22Rv1 (cell line): ENCODE data around the gene RPLP2.

Source experiments
- H3K27ac ChIP-seq: fragments of 450-650 bp; 2 replicates; pipeline ENCODE4 v1.5.1; 2017
- ZFX ChIP-seq: fragments of 450-650 bp; IDR thresholded peaks from 2 replicates; pipeline ENCODE4 v1.6.1; 2017; ENCODE audit warnings: antibody characterized with exemption, borderline replicate concordance
- TF ChIP-seq, protein P1 (sequence below): fragments of 450-650 bp; IDR thresholded peaks from 2 replicates; pipeline ENCODE4 v1.5.1; 2017; ENCODE audit warnings: mild to moderate bottlenecking

Gene RPLP2

DNA sequence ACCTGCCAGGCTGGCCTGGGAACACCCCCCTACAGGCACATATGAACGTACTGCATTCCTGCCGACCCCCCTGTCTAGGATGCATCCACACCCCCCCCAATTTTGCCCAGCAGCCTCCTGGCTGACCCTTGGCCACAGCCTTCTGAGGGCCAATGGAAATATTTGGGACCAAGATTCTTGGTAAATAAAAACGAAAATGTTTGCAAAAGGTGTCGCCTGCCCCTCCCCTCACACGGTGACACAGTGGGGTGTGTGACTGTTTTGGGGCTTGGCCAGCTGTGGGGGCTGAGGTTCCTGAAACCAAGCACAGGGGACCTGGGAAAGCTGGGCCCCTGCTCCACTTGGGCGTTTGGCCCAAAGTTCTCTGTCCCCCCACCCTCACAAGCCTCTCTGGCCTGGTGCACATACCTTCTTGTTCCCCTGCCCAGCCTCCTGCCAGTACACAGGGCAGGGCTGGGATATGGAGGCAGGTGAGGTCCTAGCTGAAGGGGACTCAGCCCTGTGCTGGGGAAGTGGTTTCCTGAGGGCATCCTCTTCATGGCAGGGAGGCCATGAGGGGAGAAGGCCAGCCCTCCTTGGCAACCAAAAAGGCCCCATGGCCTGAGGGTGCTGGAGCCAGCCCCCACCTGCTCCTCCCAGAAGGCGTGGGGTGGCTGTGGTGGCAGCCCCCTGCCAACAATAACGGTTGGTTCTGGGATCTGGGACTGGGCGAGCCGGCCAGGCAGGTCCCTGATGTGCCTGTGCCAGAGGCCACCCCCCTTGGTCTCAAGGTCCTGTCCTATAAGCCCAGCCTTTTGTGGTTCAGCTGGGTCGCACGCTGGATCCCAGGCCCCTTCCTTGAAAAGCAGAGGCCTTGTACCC is 15.8 kb downstream of the RPLP2 start:
- no peak for TF ChIP-seq ZFX
- TF ChIP-seq, protein P1, sequence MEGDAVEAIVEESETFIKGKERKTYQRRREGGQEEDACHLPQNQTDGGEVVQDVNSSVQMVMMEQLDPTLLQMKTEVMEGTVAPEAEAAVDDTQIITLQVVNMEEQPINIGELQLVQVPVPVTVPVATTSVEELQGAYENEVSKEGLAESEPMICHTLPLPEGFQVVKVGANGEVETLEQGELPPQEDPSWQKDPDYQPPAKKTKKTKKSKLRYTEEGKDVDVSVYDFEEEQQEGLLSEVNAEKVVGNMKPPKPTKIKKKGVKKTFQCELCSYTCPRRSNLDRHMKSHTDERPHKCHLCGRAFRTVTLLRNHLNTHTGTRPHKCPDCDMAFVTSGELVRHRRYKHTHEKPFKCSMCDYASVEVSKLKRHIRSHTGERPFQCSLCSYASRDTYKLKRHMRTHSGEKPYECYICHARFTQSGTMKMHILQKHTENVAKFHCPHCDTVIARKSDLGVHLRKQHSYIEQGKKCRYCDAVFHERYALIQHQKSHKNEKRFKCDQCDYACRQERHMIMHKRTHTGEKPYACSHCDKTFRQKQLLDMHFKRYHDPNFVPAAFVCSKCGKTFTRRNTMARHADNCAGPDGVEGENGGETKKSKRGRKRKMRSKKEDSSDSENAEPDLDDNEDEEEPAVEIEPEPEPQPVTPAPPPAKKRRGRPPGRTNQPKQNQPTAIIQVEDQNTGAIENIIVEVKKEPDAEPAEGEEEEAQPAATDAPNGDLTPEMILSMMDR: no peak
- peak overlapping the region; percentile 96 for H3K27ac ChIP-seq

DNA sequence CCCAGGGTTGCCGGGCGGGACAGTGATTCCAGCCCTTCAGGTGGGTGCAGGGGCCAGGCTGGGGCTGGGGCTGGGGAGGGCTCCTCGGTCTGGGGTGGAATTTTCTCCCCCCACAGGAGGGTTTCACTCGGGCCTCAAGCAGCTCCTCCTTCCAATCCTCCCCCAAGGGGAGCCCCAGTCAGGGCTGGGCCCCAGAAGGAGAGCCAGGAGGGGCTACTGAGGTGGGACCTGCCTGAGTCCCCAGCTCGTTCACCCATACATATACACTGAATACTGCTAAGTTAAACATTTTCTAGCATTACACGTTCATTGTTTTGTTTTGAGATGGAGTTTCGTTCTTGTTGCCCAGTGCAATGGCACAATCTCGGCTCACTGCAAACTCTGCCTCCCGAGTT is 16.5 kb downstream of the RPLP2 start:
- no peak for TF ChIP-seq ZFX
- TF ChIP-seq, protein P1: no peak
- H3K27ac ChIP-seq: peak overlapping the region; percentile 96

DNA sequence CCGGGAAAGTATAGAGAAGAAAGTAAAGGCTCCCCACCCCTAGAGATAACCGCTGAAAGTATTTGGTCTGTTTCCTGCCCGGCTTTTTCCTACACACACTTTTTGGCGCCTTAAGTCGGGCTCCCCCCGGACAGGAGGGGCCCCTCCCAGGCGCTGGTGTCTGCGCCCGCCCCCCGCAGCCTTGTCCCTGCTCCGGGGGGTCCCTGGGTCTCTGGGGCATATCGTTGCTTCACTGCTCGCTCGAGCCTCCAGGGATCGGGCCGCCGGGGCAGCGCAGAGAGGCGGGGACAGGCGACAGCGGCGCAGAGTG is 17.0 kb downstream of the RPLP2 start:
- TF ChIP-seq, protein P1: no peak
- no peak for TF ChIP-seq ZFX
- H3K27ac ChIP-seq: peak overlapping the region; percentile 96

DNA sequence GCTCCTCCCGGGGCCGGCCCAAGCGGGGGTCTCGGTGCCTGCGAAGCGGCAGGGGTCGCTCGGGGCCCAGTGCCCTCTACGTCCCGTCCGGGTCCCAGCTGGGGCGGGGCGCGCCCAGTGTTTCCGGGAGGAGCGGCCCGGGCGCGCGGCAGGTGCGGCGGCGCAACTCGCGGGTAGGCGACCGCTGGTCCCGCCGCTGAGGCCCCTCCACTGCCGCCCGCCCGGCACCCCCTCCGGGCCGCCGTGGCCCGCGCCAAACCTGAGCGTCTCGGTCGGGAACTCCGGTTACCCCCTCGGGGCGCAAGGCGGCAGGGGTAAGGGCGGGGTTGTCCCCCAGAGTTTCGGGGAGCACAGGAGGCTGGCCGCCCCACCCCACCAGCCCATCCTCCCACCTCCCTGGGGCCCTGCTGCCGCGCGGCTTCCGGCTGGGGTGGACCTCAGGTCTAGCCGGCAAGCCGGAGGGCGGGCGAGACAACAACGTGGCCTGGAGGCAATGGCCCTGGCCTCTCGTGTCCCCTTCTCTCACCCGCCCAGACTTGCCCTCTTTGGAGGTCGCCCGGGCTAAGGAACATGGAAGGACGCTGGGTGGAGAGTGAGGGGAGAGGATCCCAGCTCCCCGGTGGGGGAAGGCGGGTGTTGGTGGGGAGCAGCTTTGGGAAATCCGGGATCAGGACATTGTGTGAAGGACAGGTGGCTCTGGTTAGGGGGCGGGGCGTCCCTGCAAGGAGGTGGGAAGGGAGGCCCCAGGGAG is 17.6 kb downstream of the RPLP2 start:
- H3K27ac ChIP-seq: peak overlapping the region; percentile 96
- TF ChIP-seq ZFX: no peak
- TF ChIP-seq, protein P1: no peak

DNA sequence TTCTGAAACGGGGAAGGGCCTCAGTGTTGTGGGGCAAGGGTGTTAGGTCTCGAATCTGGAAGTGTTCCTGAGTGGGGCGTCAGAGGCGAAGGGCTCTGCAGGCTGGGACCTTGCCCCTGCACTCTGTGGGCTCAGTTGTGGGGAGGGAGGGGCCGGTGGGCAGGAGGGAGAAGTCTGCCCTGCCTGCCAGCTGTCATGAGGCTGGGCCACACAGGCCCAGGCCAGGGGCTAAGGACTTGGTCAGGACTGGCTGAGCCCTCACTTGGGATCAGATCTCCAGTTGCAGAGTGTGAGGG is 18.1 kb downstream of the RPLP2 start, which contains the start of gene CRACR2B:
TSS of gene CRACR2B (plus strand) at position 23 of the 296 bp plus-strand sequence. CDS start 689 bp downstream, outside the sequence.
- H3K27ac ChIP-seq: peak within 1 kb of the TSS; percentile 96

DNA sequence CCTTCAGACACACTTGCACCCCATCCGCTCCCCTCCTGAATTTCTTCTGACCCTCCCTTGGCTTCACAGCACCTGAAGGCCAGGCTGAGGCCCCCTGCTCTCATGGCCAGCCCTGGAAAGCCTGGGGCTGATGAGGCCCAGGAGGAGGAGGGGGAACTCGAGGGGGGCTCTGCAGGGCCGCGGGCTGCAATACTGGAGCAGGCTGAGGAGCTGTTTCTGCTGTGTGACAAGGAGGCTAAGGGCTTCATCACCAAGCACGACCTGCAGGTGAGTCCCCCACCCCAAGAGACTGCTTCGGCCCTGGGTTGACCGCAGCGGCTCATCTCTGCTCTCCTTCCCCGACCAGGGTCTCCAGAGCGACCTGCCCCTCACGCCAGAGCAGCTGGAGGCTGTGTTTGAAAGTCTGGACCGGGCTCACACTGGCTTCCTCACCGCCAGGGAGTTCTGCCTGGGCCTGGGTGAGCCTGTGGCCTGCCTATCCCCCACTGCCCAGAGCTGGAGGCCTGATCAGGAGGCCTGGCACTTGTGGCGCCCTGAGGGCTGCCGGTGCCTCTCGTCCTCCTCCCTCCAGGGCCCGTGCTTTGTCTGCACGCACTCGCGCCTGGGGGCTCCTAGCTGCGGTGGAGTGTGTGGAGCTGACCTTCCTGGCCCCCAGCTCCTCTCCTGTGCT is 18.9 kb downstream of the RPLP2 start:
- TF ChIP-seq, protein P1: no peak
- no peak for TF ChIP-seq ZFX

More for the DNA sequence above, 18.1 kb downstream of the RPLP2 start, which contains the start of gene CRACR2B:
- TF ChIP-seq ZFX: no peak
- TF ChIP-seq, protein P1: no peak

More for the DNA sequence above, 18.9 kb downstream of the RPLP2 start:
- peak overlapping the region; percentile 96 for H3K27ac ChIP-seq
